Osteoblast (primary cell): ENCODE measurements around the gene OPRD1. TPM values are rescaled to one million over a fixed set of nuclear protein-coding genes. Genes with fewer than 3 reads are reported as not detected.
"Not testable (repeated sequence)": the region's sequence is repeated elsewhere in the genome, so short reads cannot be mapped to it uniquely, and the experiment has no call there.

ENCODE experiments used
- DNase-seq: peaks from one replicate; pipeline ENCODE4 v3.0.0; 2011; ENCODE audit warnings: low spot score, mixed read lengths; ENCODE audit not compliant: insufficient read length; ENCODE audit errors: missing footprints
- H2AFZ ChIP-seq: 2 replicates; pipeline ENCODE4 v1.6.0; 2011; ENCODE audit warnings: mild to moderate bottlenecking, low read length
- H3K27ac ChIP-seq: 2 replicates; pipeline ENCODE4 v1.5.1; 2011; ENCODE audit warnings: mild to moderate bottlenecking, low read depth, low read length, moderate library complexity
- H3K27me3 ChIP-seq: 2 replicates; pipeline ENCODE4 v1.6.0; 2012; ENCODE audit warnings: mild to moderate bottlenecking, control low read depth, inconsistent platforms, low read length, moderate library complexity; ENCODE audit not compliant: insufficient read depth
- H3K36me3 ChIP-seq: 2 replicates; pipeline ENCODE4 v1.5.1; 2011; ENCODE audit warnings: mild to moderate bottlenecking, low read length, control low read depth, moderate library complexity; ENCODE audit not compliant: insufficient read depth
- H3K4me1 ChIP-seq: 2 replicates; pipeline ENCODE4 v1.5.1; 2011; ENCODE audit warnings: mild to moderate bottlenecking, low read length, control low read depth, moderate library complexity; ENCODE audit not compliant: insufficient read depth
- H3K4me2 ChIP-seq: 2 replicates; pipeline ENCODE4 v1.6.0; 2011; ENCODE audit warnings: mild to moderate bottlenecking, low read length; ENCODE audit not compliant: insufficient read depth
- H3K4me3 ChIP-seq: fragments of 200-600 bp; sonication (generic); 3 replicates; pipeline ENCODE4 v1.5.1; 2012; ENCODE audit warnings: mild to moderate bottlenecking, low read length, inconsistent platforms; ENCODE audit not compliant: insufficient read depth
- H3K79me2 ChIP-seq: 2 replicates; pipeline ENCODE4 v1.6.0; 2012; ENCODE audit warnings: mild to moderate bottlenecking, low read length, control low read depth, inconsistent platforms; ENCODE audit not compliant: insufficient read depth
- H3K9me3 ChIP-seq: 2 replicates; pipeline ENCODE4 v1.5.1; 2011; ENCODE audit warnings: low read depth, low read length, control low read depth
- H4K20me1 ChIP-seq: 2 replicates; pipeline ENCODE4 v1.6.0; 2012; ENCODE audit warnings: mild to moderate bottlenecking, low read length, control low read depth; ENCODE audit not compliant: insufficient read depth
- CTCF ChIP-seq: IDR thresholded peaks from 2 replicates; pipeline ENCODE4 v1.5.1; 2011; ENCODE audit warnings: mild to moderate bottlenecking, low read depth, low read length, moderate library complexity; ENCODE audit errors: extremely low read depth
- total RNA-seq: library from RNA; depleted of rRNA; stranded (reverse); fragments of >200 nt; gene quantifications from 2 replicates; pipeline ENCODE4 v1.2.3, GENCODE V29; 2012

The OPRD1 gene
- total RNA-seq, 1 donor, result not detected

GRCh38 chr1:28792644-28793121 is 19.3 kb upstream of the OPRD1 start:
- Histone ChIP-seq H3K4me2 (no peak overlapping the region), H3K4me1 (peaks cover 3% of the 10 kb centered on the region), H2AFZ (no peak overlapping the region), H3K4me3 (no peak overlapping the region), H3K79me2 (no peaks in the 10 kb centered on the region), H4K20me1 (no peaks in the 10 kb centered on the region), H3K27ac (no peak overlapping the region), H3K27me3 (peaks cover 9% of the 10 kb centered on the region), H3K36me3 (no peaks in the 10 kb centered on the region), H3K9me3 (no peaks in the 10 kb centered on the region)
- peak; percentile 59 for DNase-seq
- peak; percentile 18 for TF ChIP-seq CTCF

- H3K4me1 ChIP-seq, H3K4me2 ChIP-seq, H3K27me3 ChIP-seq, H3K4me3 ChIP-seq, H3K36me3 ChIP-seq, DNase-seq, H3K27ac ChIP-seq, H2AFZ ChIP-seq, H3K79me2 ChIP-seq, H4K20me1 ChIP-seq, H3K9me3 ChIP-seq: not testable (repeated sequence)
Measured at GRCh38 chr1:28794582-28794981, 17.4 kb upstream of the OPRD1 start.

GRCh38 chr1:28796352-28797211 is 15.4 kb upstream of the OPRD1 start:
- Histone ChIP-seq H3K9me3 (no peaks in the 10 kb centered on the region), H3K36me3 (no peaks in the 10 kb centered on the region), H3K4me3 (no peak overlapping the region), H3K4me2 (no peak overlapping the region), H4K20me1 (no peaks in the 10 kb centered on the region), H3K27ac (no peak overlapping the region), H2AFZ (peak overlapping the region; percentile 29), H3K27me3 (peaks cover 9% of the 10 kb centered on the region), H3K79me2 (no peaks in the 10 kb centered on the region), H3K4me1 (no peaks in the 10 kb centered on the region)
- DNase-seq, result no peak
- TF ChIP-seq CTCF, result no peak

- no peak for TF ChIP-seq CTCF
- Histone ChIP-seq H3K79me2 (no peaks in the 10 kb centered on the region), H3K4me3 (no peak overlapping the region)
Measured at GRCh38 chr1:28800324-28800723, 11.6 kb upstream of the OPRD1 start.

More at GRCh38 chr1:28800324-28800723, 11.6 kb upstream of the OPRD1 start:
- no peak overlapping the region for H3K27ac ChIP-seq
- no peak for DNase-seq
- peaks cover 9% of the 10 kb centered on the region for H3K27me3 ChIP-seq
- no peaks in the 10 kb centered on the region for H3K9me3 ChIP-seq
- no peaks in the 10 kb centered on the region for H3K36me3 ChIP-seq
- no peak overlapping the region for H2AFZ ChIP-seq
- H3K4me2 ChIP-seq, result no peak overlapping the region
- H3K4me1 ChIP-seq, result no peaks in the 10 kb centered on the region
- no peaks in the 10 kb centered on the region for H4K20me1 ChIP-seq
